ENCODE data around the gene RTKN2.

RTKN2 gene

DNA sequence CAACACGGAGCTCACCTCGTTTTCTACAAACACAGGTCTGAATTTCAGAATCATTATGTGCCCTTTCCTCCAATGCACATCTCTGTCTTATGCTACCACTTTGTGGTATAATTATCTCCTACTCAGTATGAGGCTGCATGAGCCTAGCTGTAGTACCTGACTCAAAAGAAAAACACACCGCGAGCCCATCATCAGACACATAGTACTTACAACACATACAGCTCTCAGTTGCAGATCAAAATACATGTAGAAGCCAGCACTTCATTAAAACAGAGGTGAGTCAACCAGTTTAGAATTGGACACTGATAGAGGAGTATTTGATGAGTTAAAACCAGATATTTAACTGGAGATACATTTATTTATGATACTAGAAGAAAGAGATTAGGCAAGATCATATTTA lies 1.4 kb upstream of the RTKN2 start:
- TF ChIP-seq, protein P1, sequence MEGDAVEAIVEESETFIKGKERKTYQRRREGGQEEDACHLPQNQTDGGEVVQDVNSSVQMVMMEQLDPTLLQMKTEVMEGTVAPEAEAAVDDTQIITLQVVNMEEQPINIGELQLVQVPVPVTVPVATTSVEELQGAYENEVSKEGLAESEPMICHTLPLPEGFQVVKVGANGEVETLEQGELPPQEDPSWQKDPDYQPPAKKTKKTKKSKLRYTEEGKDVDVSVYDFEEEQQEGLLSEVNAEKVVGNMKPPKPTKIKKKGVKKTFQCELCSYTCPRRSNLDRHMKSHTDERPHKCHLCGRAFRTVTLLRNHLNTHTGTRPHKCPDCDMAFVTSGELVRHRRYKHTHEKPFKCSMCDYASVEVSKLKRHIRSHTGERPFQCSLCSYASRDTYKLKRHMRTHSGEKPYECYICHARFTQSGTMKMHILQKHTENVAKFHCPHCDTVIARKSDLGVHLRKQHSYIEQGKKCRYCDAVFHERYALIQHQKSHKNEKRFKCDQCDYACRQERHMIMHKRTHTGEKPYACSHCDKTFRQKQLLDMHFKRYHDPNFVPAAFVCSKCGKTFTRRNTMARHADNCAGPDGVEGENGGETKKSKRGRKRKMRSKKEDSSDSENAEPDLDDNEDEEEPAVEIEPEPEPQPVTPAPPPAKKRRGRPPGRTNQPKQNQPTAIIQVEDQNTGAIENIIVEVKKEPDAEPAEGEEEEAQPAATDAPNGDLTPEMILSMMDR (IDR thresholded peaks at IDR 0.05; ENCODE audit: low read depth, low read length): no peak
- no peak overlapping the region for H3K4me3 ChIP-seq (ENCODE audit: low read depth, low read length)

DNA sequence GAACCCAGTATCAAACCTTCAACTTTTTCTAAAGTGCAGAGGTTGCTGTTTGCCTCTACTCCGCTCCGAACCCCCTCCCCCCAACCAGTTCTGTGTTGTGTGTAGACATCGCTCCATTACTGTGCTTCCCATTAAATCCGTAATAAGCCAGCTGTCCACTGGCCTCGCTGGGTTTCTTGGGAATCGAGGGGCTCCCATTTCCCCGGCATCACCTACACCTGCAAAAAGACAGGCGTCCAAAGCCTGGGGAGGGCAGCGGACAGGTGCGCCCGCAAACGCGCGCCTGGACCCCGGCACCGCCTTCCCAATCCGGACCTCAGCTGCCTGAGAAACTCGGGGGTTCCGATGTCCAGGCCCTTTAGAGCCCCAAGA lies 631 bp downstream of the RTKN2 start:
- peak overlapping the region; percentile 74 for H3K4me3 ChIP-seq (ENCODE audit: low read depth, low read length)
- TF ChIP-seq, protein P1 (IDR thresholded peaks at IDR 0.05; ENCODE audit: low read depth, low read length): no peak

DNA sequence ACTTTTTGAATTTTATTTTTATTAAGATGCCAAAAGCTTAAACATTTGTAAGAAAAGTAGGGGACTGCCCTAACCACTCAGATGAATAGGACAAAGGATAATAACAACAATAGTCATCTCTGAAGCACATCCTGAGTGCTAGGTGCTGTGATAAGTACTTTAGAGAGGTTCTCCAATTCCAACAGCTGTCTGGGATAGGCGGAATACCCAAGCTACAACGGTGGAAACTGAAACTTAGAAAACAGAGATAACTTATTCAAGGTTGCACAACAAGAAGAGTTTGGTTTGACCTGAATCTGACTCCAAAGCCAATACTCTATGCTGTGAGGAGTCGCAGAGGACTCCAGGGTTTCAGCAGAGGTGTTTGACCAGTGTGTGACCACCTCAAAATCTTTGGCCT lies 2.0 kb downstream of the RTKN2 start:
- TF ChIP-seq, protein P1 (IDR thresholded peaks at IDR 0.05; ENCODE audit: low read depth, low read length): no peak
- no peak overlapping the region for H3K4me3 ChIP-seq (ENCODE audit: low read depth, low read length)

DNA sequence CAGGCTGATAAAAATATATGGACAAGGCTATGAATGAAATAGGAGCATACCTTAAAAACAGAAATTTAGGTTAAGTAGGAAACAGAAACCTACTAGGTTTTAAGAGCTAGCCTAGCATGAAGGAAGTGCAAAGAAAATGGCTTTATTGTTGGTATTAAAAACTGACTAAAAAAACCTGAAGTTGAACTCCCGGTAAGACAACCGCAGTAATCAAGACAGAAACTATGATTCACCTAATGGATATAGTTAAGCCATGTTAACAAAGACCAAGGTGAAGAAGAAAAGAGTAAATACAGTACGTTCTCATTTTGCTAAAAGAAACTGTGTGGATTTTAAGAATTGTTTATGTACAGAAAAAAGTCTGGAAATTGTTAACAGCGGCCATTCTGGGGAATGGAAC lies 2.5 kb downstream of the RTKN2 start:
- no peak overlapping the region for H3K4me3 ChIP-seq (ENCODE audit: low read depth, low read length)
- TF ChIP-seq, protein P1 (IDR thresholded peaks at IDR 0.05; ENCODE audit: low read depth, low read length): no peak

DNA sequence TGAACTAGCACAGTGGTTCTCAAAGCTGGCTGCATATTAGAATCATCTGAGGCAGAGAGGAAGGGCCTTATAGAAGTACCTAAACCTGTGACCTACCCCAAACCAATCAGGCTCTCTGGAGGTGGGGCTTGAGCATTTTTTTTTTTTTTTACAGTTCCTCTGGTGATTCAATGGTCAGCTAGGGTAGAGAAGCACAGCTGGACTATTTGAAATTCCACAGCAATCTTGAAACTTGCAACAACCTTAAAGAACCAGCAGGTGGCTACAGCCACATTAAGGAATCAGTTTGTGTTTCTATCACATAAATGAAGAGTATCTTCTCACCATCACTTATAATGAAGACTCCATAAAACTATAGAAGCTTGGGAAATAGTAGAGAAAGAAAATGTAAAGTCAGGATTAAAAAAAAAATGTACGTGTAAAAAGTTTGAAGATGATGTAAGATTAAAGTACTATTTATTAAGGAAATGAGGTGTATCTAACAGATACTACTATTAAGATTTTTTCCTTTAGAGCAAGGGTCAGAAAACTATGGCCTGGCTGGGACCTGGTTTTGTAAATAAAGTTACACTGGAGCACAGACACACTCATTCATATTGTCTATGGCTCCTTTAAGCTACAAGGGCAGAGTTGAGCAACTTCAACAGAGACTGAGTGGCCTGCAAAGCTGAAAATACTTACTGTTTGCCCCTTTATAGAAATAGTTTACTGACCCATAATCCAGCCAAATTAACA lies 3.8 kb downstream of the RTKN2 start:
- TF ChIP-seq, protein P1 (IDR thresholded peaks at IDR 0.05; ENCODE audit: low read depth, low read length): peak; percentile 64
- H3K4me3 ChIP-seq (ENCODE audit: low read depth, low read length): no peak overlapping the region

DNA sequence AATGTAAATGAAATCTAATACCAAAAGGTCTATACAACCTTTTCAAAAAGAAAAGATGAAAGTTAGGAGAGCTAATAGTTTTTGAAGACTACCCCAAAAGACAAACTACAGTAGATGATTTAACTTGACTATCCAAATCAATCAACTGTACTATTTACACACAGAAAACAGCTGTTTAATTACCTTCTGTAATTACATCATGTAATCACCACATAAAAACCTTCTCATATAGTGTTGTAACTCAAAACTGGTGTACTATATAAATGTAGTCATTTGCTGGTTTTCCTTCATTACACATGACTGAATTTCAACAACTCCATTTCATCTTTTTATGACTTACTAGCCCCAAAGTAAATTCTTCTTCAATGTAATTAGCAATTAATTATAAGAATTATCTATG lies 4.5 kb downstream of the RTKN2 start:
- no peak overlapping the region for H3K4me3 ChIP-seq (ENCODE audit: low read depth, low read length)
- TF ChIP-seq, protein P1 (IDR thresholded peaks at IDR 0.05; ENCODE audit: low read depth, low read length): no peak

DNA sequence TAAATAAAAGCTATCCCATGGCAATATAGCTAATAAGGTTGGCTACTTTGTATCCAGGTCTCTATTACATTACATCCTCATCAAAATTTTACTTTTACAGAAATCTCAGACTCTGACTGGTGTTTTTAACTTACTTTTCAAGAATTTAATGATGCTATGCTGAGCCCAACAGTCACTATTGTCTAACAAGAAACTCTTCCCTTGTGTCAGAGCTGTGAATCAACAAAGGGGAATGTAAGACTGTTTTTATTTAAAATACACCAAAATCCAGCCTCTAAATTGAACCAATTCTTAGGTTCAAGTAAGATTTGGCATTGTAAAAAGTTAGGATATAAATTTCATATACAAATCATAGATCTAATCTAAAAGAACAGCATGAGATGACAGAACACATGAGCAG lies 7.0 kb downstream of the RTKN2 start:
- H3K4me3 ChIP-seq (ENCODE audit: low read depth, low read length): no peak overlapping the region

More for the DNA sequence above, 7.0 kb downstream of the RTKN2 start:
- TF ChIP-seq, protein P1 (IDR thresholded peaks at IDR 0.05; ENCODE audit: low read depth, low read length): no peak
